HG02759 (cell line): Measurements from ENCODE around the gene CMIP.

Experiments
- ATAC-seq: cut with Tn5 transposase; IDR thresholded peaks from one replicate; pipeline ENCODE4 v1.9.1; 2021; ENCODE audit warnings: mild to moderate bottlenecking, moderate library complexity; ENCODE audit not compliant: unreplicated experiment

Gene CMIP

DNA sequence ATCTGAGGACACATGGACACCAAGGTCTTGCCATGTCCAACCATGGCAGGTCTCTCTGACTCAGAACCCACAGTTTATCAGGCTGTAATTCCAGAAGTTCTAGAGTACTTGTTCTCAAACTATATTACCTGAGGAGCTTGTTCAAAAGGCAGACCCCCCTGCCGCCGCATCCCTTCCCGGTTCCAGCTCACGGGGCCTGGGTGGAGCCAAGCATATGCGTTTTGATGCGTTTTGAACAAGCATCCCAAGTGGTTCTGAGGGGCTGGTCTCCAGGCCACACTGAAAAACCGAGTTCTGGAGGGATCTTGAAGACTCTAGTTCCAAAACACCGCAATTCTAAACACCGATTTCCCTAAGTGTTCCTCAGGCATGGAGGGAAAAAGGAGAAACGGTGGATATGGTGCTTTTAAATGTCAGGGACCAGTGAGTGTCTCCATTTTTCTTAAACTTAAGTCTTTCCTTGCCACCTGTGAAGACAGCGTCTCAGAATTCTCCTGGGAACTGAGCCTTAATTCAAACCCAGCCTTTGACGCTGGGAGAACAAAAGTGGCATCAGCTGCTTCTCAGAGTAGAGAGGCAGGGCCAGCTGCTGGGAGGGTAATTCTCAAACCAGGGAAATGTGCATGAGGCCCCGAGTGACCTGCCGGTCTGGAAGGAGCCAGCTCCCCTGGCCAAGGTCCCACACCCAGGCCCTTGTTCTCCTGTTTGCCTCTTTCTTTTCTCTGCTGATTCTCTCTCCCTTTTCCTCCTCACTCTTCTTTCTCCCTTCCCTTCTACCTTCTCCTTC, 250.1 kb downstream of the CMIP start:
- no peak for ATAC-seq

DNA sequence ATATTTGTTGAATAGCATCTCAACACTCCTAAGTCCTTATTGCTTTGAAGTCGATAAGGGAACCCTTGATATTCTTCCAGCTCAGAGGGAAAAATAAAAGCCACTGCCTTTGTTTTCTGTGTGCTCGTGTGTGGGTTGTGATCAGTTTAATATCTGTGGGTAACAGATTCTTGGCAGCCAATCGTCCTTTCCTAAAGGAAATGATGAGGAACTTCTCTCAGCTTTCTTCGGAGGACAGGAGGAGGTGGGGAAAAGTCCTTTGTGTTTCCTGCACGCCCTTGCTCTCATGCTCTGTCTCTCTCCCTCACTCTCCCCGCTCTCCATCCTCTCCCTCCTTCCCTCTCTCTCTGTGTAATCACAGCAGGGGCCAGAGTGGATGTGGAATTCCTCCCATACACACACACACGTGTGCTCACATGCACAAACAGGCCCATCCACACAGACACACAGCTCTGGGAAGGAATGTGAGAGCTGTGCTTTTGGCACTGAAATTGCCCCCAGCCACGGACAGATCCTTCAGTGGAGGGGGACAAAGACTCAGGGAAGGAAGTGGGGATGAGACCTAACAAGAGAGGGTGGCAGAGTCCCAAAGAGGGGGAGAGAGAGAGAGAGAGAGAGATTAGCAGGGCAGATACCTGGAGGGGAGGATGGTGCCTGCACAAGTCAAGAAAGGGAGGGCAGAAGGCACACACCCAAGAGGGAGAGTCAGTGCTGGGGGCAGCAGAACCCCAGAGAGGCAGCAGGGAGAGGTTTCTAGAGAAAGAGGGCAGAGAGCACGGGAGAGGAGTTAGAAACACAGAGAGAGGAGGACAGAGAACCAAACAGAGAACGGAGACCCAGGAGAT, 250.9 kb downstream of the CMIP start:
- no peak for ATAC-seq

DNA sequence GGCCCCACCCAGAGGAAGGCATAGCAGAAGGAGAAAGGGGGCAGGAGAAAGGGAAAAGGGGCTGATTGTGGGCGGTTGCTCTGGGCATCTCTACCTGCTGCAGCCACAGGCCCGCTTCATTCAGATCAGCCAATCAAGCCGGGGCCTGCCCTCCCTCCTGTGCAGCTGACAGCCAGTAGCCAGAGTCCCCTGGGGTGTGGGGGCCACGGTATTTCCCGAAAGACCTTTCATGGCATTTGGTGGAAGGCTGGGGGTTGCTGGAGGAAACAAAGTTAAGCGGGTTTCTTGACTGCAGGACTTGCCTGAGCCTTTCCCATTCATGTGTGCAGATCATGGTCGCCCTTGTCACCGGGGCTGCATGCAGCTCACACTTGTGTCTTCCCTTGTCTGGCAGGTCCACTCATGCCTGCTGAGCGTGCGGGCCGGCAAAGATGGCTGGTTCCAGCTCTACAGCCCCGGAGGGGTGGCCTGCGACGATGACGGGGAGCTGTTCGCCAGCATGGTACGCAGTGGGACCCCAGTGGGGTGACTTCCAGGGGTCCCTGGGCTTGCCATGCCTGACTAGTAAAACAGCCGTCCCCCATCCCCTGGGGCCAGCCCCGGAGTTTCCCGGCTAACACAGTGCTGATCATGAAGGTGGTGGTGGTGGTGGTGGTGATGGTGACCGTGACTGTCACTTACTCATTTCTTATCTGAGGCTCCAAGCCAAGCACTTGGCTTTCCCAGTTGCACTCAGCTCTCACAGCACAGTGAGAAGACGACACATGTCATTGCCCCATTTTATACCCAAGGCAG, 251.8 kb downstream of the CMIP start:
- ATAC-seq = no peak

DNA sequence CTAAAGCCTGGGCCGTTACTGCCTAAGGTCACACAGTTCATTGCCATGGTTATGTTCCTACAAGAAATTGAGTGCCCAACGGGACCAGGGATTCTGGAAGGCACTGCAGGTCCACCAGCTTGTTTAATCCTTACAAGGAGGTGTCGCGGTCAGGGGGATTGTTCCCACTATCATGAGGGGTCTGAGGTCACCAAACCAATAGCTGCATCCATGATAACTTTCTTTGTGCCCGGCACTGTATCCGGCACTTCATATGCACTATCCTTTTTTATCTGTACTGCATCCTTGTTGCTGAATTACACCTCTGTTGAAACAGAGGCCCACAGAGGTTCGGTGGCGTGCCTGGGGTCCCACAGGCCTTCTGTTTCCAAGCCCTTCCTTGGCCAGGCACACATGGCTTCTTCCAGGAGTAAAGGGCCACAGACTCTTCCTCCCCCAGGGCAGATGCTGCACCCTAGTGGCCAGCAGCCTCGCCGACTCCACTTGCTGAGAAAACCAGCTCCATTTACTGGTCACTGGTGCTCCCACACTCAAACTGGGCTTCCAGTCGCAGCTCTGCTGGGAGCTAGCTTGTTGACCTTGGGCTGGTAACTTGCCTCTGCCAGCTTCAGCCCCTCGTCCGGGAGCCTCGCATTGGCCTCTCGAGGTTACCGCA, 252.5 kb downstream of the CMIP start:
- ATAC-seq = no peak

DNA sequence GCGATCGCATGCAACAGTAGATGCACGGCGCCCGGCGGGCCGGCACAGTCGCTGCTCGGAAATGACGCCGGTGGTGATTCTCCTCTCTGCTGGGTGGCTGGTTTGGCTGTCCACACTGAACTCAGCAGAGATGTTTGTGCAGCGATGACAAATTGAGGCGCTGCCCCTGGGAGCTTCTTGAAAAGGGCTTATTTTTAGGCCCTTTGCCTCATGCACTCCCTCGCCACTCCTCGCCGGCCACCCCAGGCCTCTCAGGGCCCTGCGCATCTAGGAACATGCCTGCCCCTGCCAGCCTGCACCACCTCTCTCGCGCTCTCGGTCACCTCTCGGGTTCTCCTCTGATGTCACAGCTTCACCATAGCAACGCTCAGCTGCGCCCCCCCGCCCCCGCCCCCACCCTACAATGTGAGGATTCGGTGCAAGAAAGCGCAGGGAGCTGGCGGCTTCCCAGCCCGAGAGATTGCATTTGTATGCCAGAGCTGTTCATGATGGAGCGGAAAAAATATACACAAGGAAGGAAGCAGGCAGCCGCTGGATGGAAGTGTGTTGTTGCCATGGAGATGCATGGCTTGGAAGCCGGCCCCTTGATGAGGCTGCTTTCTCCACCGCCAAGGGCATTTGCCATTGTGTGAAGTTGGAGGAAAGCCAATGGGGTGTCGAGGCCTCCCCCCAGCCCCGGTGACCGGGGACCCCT, 253.2 kb downstream of the CMIP start:
- no peak for ATAC-seq

DNA sequence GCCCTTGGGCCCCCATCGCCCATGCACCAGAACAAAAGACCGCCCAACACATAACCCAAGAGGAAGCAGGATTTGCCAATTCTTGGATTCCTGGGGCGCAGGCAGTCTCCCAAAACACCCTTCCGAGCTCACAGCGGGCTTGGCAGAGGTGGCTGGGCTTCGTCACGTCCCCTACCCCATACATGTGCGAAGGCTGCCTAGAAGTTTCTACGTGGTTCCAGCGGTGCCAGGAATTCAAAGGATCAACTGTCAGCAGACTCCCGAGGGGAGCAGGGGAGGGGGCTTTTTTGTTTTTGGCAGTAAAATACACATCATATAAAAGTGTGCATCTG, 253.7 kb downstream of the CMIP start:
- ATAC-seq = no peak

DNA sequence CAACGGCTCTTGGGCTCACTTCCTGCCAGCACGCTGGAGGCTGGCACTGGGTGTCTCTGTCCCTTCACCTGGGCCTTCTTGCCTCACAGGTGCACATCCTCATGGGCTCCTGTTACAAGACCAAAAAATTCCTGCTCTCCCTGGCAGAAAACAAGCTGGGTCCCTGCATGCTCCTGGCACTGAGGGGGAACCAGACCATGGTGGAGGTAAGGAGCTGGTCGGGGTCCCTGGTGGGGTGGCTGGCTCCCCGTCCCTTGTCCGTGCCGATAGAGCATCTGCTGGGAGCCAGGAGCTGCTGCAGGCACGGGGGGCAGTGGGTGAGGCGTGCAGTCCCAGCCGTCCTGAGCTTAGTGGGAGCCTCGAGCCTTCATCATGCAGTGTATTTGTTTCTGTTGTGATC, 255.0 kb downstream of the CMIP start:
- ATAC-seq = no peak

DNA sequence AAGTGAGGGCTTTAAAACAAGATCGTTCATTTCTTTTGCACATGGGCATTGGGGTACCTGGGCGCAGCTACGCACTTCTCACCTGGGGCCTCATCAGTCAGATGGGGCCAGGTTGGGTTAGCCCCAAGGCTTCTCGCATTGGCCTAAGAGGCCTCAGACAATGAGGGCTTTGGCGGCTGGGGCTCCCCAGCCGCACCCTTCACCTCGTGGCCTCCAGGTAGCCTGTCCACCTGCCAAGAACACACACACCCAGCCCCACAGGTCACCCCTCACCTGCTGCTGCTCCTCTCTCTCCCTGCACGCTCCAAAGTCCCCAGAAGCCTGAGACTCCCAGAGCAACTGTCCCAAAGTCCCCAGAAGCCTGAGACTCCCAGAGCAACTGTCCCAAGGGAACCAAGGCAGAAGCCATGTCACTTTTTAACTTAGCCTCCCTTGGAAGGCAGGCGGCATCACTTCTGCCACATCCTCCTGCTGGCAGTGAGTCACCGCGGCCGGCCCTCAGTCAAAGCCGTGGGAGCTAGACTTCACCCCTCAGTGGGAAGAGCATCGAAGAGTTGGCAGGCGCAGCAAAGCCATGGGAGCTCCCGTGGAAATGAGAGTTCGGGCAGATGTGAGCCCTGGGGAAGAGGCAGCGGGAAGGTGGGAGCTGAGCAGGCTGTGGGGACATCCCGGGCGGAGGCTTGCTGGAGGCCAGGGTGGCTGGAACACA, 255.6 kb downstream of the CMIP start:
- no peak for ATAC-seq

DNA sequence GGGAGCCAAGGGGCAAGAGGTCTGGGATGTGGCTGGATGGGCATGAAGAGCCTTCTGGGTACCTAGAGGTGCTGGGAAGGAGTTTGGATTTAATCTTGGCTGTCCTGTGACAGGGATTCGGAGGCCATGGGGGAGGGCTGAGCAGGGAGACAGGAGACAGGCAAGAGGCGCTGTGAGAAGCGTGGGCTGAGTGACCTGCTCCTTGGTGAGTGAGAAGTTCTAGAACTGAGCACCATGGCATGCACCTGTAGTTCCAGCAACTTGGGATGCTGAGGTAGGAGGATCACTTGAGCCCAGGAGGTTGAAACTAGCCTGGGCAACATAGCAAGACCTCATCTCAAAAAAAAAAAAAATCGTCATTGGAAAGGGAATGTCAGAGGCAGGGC, 256.2 kb downstream of the CMIP start:
- no peak for ATAC-seq

DNA sequence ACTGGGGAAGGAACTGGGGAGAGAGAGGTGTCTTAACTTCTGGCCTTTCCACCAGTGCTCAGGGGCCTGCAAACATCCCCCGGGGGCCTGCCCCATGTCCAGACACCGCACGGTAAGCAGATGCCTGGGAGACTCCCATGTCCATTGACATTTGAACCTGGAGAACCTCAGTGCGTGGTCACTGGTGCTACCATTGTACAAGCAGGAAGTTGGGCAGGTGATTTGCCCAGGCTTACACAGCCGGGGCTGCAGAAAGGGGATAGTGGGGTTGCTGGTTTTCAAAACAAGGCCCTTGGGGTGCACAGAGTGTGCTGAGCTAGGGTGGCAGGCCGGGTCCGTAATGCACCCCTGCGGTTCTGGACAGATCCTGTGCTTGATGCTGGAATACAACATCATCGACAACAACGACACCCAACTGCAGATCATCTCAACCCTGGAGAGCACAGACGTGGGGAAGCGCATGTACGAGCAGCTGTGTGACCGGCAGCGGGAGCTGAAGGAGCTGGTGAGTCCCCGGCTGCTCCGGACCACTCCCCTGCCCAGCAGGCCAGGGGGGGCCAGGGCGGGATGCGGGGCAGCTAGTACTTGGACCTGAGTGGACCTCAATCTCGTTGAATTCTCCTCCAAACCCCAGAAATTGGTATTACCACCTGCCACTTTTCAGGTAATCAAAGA, 256.8 kb downstream of the CMIP start:
- no peak for ATAC-seq

DNA sequence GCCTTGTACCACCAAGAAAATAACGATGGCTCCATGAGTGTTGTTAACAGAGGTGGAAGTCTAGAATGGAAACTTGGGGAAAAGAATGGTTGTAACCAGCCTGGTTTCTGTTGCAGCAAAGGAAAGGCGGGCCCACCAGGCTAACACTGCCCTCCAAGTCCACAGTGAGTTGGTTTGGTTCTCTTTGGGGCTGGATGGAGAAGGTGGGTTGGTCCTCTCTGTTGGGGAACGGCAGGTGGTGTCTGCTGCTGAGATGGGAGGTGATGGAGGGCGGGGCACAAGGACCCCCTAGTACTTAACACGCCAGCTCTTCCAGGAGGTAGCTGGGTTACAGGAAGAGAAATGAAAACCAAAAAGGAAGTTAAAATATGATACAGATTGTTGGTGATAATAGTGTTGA, 257.9 kb downstream of the CMIP start:
- no peak for ATAC-seq

DNA sequence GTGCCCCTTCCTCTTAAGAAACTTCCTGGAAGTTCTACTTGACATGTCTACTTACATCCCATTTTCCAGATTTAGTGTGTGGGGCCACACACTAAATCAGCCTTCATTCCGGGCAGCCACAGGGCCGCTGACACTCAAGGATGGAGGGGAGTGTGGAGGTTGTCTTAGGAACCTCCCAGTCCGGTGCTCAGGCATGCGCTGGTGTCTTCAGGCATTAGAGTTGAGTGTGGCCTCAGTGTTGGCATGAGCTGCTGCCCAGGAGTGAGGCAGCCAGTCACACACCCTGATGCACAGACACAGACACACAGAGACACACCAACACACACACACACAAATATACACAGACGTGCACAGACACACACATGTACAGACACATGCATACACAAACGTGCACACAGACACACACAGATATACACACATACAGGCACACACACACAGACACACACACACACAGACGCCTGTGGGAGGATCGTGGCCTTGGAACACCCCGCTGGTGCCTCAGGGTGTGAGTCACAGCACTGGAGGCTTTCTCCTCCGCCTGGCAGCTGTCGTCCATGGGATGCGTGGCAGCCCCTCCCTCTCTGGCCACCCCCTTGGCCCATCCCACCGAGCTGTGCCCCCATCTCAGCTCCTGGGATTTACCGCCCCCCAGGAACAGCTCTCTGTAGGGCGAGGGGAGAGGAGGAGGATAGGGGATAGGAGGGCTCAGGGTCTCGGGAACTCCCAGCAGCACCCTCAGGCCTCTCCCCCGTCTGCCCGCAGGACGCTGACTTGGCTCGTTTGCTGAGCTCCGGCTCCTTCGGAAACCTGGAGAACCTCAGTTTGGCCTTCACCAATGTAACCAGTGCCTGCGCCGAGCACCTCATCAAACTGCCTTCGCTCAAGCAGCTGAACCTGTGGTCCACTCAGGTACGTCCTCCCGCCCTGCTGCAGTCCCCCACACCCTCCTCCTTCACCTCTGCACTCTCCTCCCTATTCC, 258.9 kb downstream of the CMIP start:
- ATAC-seq = no peak

DNA sequence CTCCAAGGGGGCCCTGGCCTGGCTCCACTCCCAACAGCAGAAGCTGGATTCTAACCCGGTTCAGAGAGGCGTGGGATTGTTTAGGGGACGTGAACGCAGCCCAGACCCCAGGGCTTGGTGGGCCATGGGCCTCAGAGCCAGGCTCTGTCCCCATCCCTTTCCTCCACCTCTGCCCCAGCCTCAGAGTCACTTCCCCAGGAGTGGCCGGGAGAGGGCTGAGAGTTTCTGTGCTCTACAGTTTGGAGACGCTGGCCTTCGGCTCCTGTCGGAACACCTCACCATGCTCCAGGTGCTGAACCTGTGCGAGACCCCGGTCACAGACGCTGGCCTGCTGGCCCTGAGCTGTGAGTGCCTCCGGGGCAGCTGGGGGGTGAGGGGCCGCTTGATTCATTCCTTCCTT, 260.7 kb downstream of the CMIP start:
- no peak for ATAC-seq

DNA sequence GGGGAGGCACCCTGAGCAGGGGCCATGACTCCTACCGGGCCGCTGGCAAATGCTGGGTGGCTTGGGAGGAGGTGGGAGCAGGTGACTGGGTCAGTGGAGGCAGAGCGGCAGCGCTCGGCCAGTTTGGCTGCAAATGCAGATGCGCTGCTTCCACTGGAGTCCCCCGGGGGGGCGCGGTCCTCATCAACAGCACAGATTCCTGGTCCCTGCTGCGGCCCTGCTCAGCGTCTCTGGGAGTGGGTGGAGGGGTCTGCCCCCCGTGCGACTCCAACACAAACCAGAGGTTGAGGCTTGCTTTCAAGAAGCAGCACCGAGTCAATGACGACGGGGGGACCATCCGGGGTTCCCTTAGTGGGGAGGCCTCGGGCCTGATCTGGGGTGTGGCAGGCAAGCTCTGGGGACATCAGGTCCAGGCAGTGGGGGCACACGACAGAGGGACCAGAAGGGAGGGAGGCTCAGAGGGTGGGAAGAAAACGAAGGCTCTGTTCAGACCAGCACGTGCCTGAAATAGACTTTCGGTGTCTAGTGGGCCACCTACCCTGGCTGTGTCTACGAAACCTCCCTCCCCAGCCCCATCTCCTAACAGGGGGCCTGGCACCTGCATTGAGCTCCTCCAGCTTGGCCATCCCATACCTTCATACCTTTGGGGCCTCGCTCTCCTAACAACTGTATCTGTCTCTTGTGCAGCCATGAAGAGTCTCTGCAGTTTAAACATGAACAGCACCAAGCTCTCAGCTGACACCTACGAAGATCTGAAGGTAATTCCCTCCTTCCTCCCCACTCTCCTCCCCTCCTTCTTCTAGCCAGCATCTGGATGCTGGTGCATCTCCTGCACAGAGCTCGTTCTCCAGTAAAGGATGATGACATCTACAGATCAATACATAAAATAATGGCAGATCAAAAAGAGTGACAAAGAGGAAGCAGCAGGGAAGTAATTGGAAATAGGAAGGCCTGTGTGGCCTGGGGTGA, 262.0 kb downstream of the CMIP start:
- ATAC-seq = no peak

DNA sequence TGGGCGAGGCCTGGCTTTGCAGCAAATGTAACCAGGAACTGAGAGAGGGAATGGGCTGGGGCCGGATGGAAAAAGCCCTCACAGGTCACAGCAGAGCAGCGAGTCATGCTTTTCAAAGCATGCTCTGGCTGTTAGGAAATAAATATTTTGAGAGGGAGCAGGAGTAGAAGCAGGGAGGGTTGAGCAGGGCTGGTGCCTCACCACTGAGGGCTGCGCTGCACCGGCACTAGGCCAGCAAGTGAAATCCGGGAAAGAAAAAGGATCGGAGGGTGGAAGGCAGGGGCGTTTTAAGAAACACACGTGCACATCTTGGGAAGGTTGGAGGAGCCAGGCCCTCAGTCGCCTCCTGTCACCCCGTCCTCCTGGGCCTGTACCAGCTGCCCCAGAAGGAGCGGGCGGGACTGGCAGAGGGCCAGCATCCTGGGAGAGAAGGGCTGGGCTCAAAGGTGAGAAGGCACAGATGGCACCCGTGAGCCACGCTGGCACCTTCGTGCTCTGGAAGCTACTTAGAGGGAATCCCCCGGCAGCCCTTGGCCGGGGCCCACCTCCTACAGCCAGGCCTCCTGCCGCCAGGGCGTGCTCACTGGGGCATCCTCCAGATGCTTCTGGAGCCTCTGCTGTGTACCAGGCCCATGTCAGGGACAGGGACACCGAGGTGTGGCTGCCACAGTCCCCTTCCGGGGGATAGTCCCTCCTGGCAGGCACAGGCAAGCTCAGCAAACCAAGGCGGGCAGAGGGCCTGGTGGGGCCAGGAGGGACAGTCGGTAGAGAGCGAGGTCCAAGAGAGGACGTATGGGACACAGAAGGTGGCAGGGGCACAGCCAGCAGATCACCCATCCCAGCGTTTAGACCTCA, 263.0 kb downstream of the CMIP start:
- ATAC-seq = no peak
